Measurements from ENCODE around the gene RNF44. TPM values are rescaled to one million over a fixed set of nuclear protein-coding genes. Genes with fewer than 3 reads are reported as not detected.
A peak's percentile ranks its signal among the peaks of the same experiment; 100 is the strongest.

Gene RNF44
- total RNA-seq, 4 donors from 2014 or later = 1.2 to 32.6 (median 9.2) TPM

GRCh38 chr5:176542596-176543427 lies 5.6 kb upstream of the RNF44 start:
- TF ChIP-seq CTCF (IDR thresholded peaks at IDR 0.05) (peak in 3 of 4 experiments; percentile 22 to 49 (median 45)), POLR2A (IDR thresholded peaks at IDR 0.05) (no peak)
- H3K36me3 ChIP-seq = no peaks in the 10 kb centered on the region
- peak overlapping the region; percentile 41 to 58 for H3K4me3 ChIP-seq
- no peaks in the 10 kb centered on the region for H3K27me3 ChIP-seq
- H3K9me3 ChIP-seq = no peaks in the 10 kb centered on the region
- no peaks in the 10 kb centered on the region for H3K4me1 ChIP-seq
- no peak for DNase-seq
- intact Hi-C loops (cut with DNase I; ENCODE audit: low total_unique reads) = no loop called here
- peak overlapping the region; percentile 75 to 76 for H3K27ac ChIP-seq

- no peaks in the 10 kb centered on the region for H3K4me1 ChIP-seq
- H3K9me3 ChIP-seq = no peaks in the 10 kb centered on the region
- H3K4me3 ChIP-seq = peak overlapping the region; percentile 41 to 58
- peak overlapping the region; percentile 75 to 76 for H3K27ac ChIP-seq
- H3K27me3 ChIP-seq = no peaks in the 10 kb centered on the region
- no peak for TF ChIP-seq CTCF (IDR thresholded peaks at IDR 0.05)
- no peak for TF ChIP-seq POLR2A (IDR thresholded peaks at IDR 0.05)
- no peak for DNase-seq
- intact Hi-C loops (cut with DNase I; ENCODE audit: low total_unique reads) = no loop called here
- H3K36me3 ChIP-seq = no peaks in the 10 kb centered on the region
These were observed 5.0 kb upstream of the RNF44 start for GRCh38 chr5:176542135-176542595.

GRCh38 chr5:176541338-176542134 lies 4.3 kb upstream of the RNF44 start:
- Histone ChIP-seq H3K4me3 (no peak overlapping the region), H3K9me3 (no peaks in the 10 kb centered on the region), H3K27me3 (no peaks in the 10 kb centered on the region), H3K36me3 (no peaks in the 10 kb centered on the region), H3K4me1 (no peaks in the 10 kb centered on the region), H3K27ac (peak overlapping the region in 1 of 2 donors; percentile 38)
- no peak for TF ChIP-seq POLR2A (IDR thresholded peaks at IDR 0.05)
- no peak for TF ChIP-seq CTCF (IDR thresholded peaks at IDR 0.05)
- intact Hi-C loops (cut with DNase I; ENCODE audit: low total_unique reads) = no loop called here
- peak; percentile 39 to 46 for DNase-seq

- Histone ChIP-seq H3K27ac (no peak overlapping the region), H3K4me1 (no peaks in the 10 kb centered on the region), H3K4me3 (no peak overlapping the region), H3K9me3 (no peaks in the 10 kb centered on the region), H3K27me3 (no peaks in the 10 kb centered on the region), H3K36me3 (no peaks in the 10 kb centered on the region)
- no peak for TF ChIP-seq POLR2A (IDR thresholded peaks at IDR 0.05)
- TF ChIP-seq CTCF (IDR thresholded peaks at IDR 0.05) = no peak
- intact Hi-C loops (cut with DNase I; ENCODE audit: low total_unique reads) = no loop called here
- no peak for DNase-seq
These were observed 3.7 kb upstream of the RNF44 start for GRCh38 chr5:176540956-176541337.

- Histone ChIP-seq H3K4me3 (no peak overlapping the region), H3K36me3 (no peaks in the 10 kb centered on the region), H3K4me1 (no peaks in the 10 kb centered on the region), H3K9me3 (no peaks in the 10 kb centered on the region), H3K27ac (no peak overlapping the region), H3K27me3 (no peaks in the 10 kb centered on the region)
- TF ChIP-seq CTCF (IDR thresholded peaks at IDR 0.05) = no peak
- no peak for TF ChIP-seq POLR2A (IDR thresholded peaks at IDR 0.05)
- no peak for DNase-seq
- intact Hi-C loops (cut with DNase I; ENCODE audit: low total_unique reads) = no loop called here
These were observed 3.3 kb upstream of the RNF44 start for GRCh38 chr5:176540476-176540899.
